Measurements from ENCODE around the gene MTA1.

GRCh38 chr14:105460116-105460515, 40.5 kb downstream of the MTA1 start:
- no peak for TF ChIP-seq CTCF (IDR thresholded peaks at IDR 0.05; ENCODE audit: low read length)
- no peak for TF ChIP-seq EZH2 (optimal IDR thresholded peaks at IDR 0.05; ENCODE audit: low read depth, low read length)

Measured in MM.1S (cell line).